HFF-Myc (cell line): ENCODE measurements around the gene EFNA4.

ENCODE experiments used
- DNase-seq: peaks from one replicate; pipeline ENCODE4 v3.0.0-alpha.2; 2011; ENCODE audit warnings: low read depth; ENCODE audit errors: extremely low read depth
- H3K4me3 ChIP-seq: replicated peaks from 2 replicates; pipeline ENCODE4 v1.5.1; 2011; ENCODE audit warnings: low read depth, mild to moderate bottlenecking, control low read depth, low read length
- TF ChIP-seq, protein P1 (sequence below): IDR thresholded peaks from 2 replicates; pipeline ENCODE4 v1.5.1; 2012; ENCODE audit warnings: mild to moderate bottlenecking, low read depth, low read length, control low read depth; ENCODE audit errors: missing control alignments

EFNA4 gene

DNA sequence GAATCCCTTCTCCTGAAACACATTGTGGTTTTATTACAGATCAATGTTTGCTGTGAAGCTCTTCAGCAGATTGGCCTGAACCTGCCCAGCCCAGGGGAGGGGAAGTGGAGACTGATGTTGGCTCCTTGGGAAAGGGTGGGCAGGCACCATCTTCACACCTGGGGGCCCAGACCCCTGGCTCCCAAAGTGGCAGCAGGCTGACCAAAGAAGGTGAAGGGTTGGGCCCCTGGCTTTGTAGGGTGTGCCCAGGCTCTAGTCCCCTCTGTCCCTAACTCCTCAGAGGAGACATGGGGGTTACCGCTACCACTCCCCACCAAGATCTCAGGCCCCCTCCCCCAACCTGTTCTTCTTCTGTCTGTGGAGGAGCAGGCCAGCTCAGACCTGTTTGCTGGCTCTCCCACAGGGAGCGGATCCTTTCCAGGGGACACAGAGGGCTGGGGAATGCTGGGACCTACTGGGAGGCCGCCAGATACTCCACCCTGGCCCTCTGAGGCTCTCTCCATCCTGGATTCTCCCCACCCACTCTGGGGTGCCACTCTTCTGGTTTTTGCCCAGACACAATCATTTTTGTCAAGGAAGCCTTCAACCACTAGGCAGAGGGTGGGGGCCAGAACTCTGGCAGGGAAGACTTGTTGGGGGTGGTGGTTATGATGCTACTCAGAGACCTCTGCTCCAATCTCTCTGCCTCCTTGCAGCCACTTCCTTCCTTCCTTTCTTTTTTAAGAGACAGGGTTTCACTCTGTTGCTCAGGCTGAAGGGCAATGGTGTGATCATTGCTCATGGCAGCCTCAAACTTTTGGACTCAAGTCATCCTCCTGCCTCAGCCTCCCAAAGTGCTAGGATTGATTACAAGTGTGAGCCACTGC is 10.1 kb downstream of the EFNA4 start:
- H3K4me3 ChIP-seq: no peak overlapping the region
- TF ChIP-seq, protein P1, sequence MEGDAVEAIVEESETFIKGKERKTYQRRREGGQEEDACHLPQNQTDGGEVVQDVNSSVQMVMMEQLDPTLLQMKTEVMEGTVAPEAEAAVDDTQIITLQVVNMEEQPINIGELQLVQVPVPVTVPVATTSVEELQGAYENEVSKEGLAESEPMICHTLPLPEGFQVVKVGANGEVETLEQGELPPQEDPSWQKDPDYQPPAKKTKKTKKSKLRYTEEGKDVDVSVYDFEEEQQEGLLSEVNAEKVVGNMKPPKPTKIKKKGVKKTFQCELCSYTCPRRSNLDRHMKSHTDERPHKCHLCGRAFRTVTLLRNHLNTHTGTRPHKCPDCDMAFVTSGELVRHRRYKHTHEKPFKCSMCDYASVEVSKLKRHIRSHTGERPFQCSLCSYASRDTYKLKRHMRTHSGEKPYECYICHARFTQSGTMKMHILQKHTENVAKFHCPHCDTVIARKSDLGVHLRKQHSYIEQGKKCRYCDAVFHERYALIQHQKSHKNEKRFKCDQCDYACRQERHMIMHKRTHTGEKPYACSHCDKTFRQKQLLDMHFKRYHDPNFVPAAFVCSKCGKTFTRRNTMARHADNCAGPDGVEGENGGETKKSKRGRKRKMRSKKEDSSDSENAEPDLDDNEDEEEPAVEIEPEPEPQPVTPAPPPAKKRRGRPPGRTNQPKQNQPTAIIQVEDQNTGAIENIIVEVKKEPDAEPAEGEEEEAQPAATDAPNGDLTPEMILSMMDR: no peak
- no peak for DNase-seq

DNA sequence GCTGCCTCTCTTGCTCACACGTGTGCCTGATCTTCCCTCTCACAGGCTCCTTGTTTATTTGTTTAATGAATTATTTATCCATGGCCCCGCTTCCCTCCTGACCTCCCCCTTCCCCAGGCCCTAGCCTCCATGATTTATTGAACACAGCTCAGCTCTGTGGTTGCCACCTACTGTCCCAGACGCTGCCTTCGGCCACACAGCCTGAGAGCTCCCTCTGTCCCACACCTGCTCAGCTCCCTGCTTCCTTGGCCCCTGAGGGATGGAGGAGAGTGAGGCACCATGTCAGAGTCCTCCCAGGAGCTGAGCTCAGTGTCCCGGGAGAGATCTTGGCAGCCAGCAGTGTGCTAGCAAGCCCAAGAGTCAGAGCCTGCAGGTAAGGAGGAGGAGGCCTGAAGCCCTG is 12.0 kb downstream of the EFNA4 start:
- TF ChIP-seq, protein P1: no peak
- H3K4me3 ChIP-seq: no peak overlapping the region
- DNase-seq: no peak

DNA sequence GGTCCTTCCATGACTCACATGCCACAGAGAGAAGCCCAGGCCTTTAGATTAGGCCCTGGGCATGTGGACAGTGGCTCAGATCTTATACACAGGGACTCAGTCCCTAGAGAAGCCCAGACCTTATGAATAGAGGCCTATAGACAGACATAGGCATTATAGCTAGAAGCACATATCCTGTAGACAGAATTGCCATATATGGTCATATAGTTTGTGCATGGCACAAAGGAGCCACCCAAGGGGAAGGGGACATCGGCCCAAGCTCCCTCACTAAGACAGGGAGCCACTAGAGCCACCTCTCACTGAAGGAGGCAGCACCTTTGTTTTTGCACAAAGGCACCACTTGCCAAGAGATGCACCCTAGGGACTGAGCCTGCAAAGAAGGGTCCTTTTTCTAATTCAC is 12.8 kb downstream of the EFNA4 start:
- DNase-seq: no peak
- TF ChIP-seq, protein P1: no peak

DNA sequence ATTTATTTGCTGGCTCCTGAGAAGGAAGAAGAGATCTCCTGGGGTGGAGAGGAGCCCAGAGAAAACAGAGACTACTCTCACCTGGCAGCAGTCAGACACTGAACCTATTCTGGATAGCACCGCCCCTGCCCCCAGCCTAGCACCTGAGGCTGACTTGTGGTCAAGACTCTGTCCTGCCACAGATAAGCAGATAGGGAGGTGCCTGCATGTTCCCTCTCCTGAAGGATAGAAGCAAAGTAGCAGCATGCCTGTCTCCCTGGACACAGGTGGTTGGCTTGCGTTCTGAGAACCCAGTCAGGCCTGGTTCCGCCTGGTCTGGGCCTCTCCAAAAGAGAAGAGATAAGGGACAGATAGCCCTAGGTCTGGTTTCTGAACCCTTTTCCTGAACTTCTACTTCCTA is 13.8 kb downstream of the EFNA4 start:
- no peak for DNase-seq
- TF ChIP-seq, protein P1: no peak
- H3K4me3 ChIP-seq: no peak overlapping the region

More for the DNA sequence above, 12.8 kb downstream of the EFNA4 start:
- H3K4me3 ChIP-seq: no peak overlapping the region

DNA sequence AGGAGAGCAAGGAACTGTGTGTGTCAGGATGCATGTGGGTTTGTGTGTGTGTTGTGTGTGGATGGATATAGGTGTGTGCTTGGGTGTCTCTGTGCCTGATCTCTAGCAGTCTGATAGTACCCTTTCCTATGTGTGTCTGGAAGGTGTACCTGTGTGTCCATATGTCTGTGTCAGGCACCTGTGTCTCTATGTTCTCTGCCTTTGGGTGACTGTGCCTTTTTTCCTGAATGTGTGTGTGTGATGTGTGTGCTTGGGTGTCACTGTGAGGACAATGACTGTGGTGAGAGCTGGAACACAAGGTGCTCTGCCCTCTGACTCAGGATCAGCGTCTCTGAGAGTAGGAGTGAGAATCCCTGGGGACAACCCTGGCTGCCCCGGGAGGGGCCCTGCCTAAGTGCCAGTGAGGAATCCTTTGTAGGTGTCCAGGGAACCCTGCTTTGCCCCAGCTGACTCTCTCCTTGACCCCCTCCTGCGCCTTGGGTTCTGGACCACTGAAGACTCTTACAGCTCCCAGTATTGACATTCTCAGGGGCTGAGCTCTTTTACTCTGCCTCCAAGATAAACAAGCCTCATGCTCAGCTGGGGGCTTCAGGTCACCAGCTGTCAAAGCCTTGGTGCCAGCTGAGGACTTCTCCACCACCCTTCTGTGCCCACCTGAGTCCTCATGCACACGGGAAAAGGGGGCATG is 14.4 kb downstream of the EFNA4 start:
- TF ChIP-seq, protein P1: no peak
- no peak for DNase-seq
- 0 out of 2 replicates have a peak overlapping the region, but pooled peaks have one; percentile 9 for H3K4me3 ChIP-seq

DNA sequence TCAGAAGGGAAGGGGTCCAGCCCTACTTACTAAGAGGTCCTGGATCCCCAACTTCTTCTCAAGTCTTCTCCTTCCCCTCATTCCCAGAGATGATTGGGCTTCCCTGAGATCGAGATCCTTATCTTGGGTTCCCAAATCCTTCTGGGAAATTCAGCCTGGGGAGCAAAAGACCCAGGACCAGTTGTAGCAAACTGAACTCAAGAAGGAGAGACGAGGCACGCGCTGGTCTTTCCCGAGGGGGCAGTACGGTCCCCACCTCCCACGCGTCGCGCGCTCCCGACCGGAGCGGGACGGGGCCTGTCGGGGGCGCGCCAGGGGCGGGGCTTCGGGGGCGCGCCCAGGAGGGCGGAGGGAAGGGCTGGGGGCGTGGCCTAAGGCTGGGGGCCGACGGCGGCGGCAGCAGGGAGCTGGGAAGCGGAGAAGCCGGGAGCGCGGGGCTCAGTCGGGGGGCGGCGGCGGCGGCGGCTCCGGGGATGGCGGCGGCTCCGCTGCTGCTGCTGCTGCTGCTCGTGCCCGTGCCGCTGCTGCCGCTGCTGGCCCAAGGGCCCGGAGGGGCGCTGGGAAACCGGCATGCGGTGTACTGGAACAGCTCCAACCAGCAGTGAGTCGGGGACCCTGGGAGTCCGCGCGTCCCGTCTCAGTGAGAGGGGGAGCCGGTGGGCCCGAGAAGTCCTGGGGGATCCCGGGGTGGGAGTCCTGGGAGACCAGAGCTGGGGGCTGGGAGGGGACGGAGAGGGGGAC is 15.1 kb downstream of the EFNA4 start, which contains the start of gene EFNA3:
TSS of gene EFNA3 (plus strand) at position 369 of the 741 bp plus-strand sequence. CDS start at position 474, 105 bp downstream.
- DNase-seq: no peak
- TF ChIP-seq, protein P1: no peak
- 0 out of 2 replicates have a peak within 1 kb of the TSS, but pooled peaks have one; percentile 11 for H3K4me3 ChIP-seq
